HepG2 (cell line): ENCODE data around the gene TANC1.

ENCODE experiments used
- ARID2 ChIP-seq: sonication (generic); formaldehyde crosslinking; IDR thresholded peaks from 2 replicates; pipeline ENCODE4 v1.8.1; 2022; ENCODE audit warnings: mild to moderate bottlenecking, missing genetic modification reagents, borderline replicate concordance
- CENPT ChIP-seq: sonication (generic); formaldehyde crosslinking; IDR thresholded peaks from 2 replicates; pipeline ENCODE4 v1.8.0; 2022; ENCODE audit warnings: low read depth, mild to moderate bottlenecking, moderate library complexity, missing genetic modification reagents
- EZH2 ChIP-seq: conservative IDR thresholded peaks from 2 replicates; pipeline ENCODE4 v1.6.1; 2012; ENCODE audit warnings: mild to moderate bottlenecking, low read depth, low read length, moderate library complexity
- POLR2AphosphoS5 ChIP-seq: IDR thresholded peaks from 2 replicates; pipeline ENCODE4 v1.6.1; 2012; ENCODE audit warnings: low read depth, low read length
- RAD21 ChIP-seq: fragments of 450-650 bp; formaldehyde crosslinking; IDR thresholded peaks from 2 replicates; pipeline ENCODE4 v1.5.0; 2020; ENCODE audit warnings: mild to moderate bottlenecking
- TGIF2 ChIP-seq: IDR thresholded peaks from 2 replicates; pipeline ENCODE4 v1.6.1; 2016; ENCODE audit warnings: control low read depth, missing compliant biosample characterization
- ZBTB7A ChIP-seq: sonication (generic); formaldehyde crosslinking; IDR thresholded peaks from 2 replicates; pipeline ENCODE4 v1.8.0; 2022; ENCODE audit warnings: mild to moderate bottlenecking, missing genetic modification reagents
- ZKSCAN1 ChIP-seq: fragments of 150-350 bp; IDR thresholded peaks from 2 replicates; pipeline ENCODE4 v1.6.1; 2014; ENCODE audit warnings: low read length
- ZNF530 ChIP-seq: sonication (generic); formaldehyde crosslinking; IDR thresholded peaks from 2 replicates; pipeline ENCODE4 v1.5.0; 2020; ENCODE audit warnings: low read depth, mild to moderate bottlenecking, missing genetic modification reagents
- TF ChIP-seq, protein P1 (sequence below): sonication (generic); formaldehyde crosslinking; conservative IDR thresholded peaks from 2 replicates; pipeline ENCODE4 v1.8.1; 2023; ENCODE audit warnings: missing genetic modification reagents
- TF ChIP-seq, protein P2 (sequence below): sonication (generic); formaldehyde crosslinking; IDR thresholded peaks from 2 replicates; pipeline ENCODE4 v1.9.0; 2022; ENCODE audit warnings: missing genetic modification reagents, mild to moderate bottlenecking, borderline replicate concordance
- TF ChIP-seq, protein P3 (sequence below), 2 experiments: sonication (generic) in 1 of 2; formaldehyde crosslinking in 1 of 2; IDR thresholded peaks; 2 replicates each; pipeline versions ENCODE4 v1.5.1 to v1.6.1; 2011 to 2020; ENCODE audit warnings: borderline replicate concordance in 1 of 2, low read depth in 1 of 2, low read length in 1 of 2, mild to moderate bottlenecking in 1 of 2, missing genetic modification reagents in 1 of 2, moderate library complexity in 1 of 2
- TF ChIP-seq, protein P4 (sequence below): sonication (generic); formaldehyde crosslinking; IDR thresholded peaks from 2 replicates; pipeline ENCODE4 v1.4.0; 2020; ENCODE audit warnings: missing genetic modification reagents, borderline replicate concordance
- TF ChIP-seq, protein P5 (sequence below): sonication (generic); formaldehyde crosslinking; IDR thresholded peaks from 2 replicates; pipeline ENCODE4 v1.8.1; 2023; ENCODE audit warnings: missing genetic modification reagents, inconsistent platforms, borderline replicate concordance

DNA sequence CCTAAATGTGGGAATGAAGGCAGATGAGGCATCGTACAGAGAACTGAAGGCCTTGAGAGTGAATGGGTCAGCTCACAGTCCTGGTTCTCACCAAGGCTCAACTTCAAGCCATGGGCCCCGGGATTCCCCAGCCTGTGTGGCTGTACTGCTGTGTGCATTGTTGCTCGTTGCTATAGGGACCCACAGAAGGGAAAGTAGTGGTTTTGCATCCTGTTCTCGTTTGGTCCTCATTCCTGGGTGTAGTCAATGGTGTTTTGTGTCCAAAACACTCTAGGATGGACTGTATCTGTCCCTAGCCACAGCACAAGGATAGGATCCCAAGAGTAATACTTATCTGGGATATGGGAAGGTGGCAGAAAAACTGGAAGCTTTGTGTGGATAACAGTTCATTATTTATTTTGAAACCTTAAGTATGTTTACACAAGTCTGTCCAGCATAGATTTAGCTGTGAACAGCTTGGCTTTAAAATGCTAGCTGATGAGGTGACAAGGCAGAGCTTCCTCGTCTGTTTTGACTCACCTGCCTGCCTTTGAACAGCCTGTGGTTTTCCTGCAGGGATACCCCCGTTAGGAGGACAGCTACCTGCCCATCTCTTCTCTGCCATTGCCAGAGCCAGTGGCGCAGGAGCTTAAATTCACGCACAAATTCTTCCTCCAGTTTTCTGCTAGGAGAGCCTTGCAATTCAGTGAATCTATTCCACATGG lies 233.1 kb downstream of the TANC1 start:
- TF ChIP-seq, protein P1, sequence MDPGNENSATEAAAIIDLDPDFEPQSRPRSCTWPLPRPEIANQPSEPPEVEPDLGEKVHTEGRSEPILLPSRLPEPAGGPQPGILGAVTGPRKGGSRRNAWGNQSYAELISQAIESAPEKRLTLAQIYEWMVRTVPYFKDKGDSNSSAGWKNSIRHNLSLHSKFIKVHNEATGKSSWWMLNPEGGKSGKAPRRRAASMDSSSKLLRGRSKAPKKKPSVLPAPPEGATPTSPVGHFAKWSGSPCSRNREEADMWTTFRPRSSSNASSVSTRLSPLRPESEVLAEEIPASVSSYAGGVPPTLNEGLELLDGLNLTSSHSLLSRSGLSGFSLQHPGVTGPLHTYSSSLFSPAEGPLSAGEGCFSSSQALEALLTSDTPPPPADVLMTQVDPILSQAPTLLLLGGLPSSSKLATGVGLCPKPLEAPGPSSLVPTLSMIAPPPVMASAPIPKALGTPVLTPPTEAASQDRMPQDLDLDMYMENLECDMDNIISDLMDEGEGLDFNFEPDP, result no peak
- TF ChIP-seq, protein P2, sequence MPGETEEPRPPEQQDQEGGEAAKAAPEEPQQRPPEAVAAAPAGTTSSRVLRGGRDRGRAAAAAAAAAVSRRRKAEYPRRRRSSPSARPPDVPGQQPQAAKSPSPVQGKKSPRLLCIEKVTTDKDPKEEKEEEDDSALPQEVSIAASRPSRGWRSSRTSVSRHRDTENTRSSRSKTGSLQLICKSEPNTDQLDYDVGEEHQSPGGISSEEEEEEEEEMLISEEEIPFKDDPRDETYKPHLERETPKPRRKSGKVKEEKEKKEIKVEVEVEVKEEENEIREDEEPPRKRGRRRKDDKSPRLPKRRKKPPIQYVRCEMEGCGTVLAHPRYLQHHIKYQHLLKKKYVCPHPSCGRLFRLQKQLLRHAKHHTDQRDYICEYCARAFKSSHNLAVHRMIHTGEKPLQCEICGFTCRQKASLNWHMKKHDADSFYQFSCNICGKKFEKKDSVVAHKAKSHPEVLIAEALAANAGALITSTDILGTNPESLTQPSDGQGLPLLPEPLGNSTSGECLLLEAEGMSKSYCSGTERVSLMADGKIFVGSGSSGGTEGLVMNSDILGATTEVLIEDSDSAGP (CRISPR knock-in tag), result no peak
- TF ChIP-seq ARID2 (CRISPR knock-in tag), result no peak
- TF ChIP-seq ZKSCAN1, result no peak
- TF ChIP-seq, protein P3, sequence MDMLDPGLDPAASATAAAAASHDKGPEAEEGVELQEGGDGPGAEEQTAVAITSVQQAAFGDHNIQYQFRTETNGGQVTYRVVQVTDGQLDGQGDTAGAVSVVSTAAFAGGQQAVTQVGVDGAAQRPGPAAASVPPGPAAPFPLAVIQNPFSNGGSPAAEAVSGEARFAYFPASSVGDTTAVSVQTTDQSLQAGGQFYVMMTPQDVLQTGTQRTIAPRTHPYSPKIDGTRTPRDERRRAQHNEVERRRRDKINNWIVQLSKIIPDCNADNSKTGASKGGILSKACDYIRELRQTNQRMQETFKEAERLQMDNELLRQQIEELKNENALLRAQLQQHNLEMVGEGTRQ (IDR thresholded peaks at IDR 0.05; ENCODE audit: low read depth, low read length), result no peak
- TF ChIP-seq, protein P3 (CRISPR knock-in tag; IDR thresholded peaks at IDR 0.05; ENCODE audit: borderline replicate concordance), result no peak
- TF ChIP-seq ZBTB7A (CRISPR knock-in tag), result no peak
- no peak for TF ChIP-seq EZH2
- TF ChIP-seq POLR2AphosphoS5, result no peak
- TF ChIP-seq TGIF2, result no peak
- no peak for TF ChIP-seq CENPT (CRISPR knock-in tag)
- TF ChIP-seq, protein P4, sequence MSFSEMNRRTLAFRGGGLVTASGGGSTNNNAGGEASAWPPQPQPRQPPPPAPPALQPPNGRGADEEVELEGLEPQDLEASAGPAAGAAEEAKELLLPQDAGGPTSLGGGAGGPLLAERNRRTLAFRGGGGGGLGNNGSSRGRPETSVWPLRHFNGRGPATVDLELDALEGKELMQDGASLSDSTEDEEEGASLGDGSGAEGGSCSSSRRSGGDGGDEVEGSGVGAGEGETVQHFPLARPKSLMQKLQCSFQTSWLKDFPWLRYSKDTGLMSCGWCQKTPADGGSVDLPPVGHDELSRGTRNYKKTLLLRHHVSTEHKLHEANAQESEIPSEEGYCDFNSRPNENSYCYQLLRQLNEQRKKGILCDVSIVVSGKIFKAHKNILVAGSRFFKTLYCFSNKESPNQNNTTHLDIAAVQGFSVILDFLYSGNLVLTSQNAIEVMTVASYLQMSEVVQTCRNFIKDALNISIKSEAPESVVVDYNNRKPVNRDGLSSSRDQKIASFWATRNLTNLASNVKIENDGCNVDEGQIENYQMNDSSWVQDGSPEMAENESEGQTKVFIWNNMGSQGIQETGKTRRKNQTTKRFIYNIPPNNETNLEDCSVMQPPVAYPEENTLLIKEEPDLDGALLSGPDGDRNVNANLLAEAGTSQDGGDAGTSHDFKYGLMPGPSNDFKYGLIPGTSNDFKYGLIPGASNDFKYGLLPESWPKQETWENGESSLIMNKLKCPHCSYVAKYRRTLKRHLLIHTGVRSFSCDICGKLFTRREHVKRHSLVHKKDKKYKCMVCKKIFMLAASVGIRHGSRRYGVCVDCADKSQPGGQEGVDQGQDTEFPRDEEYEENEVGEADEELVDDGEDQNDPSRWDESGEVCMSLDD, result no peak
- TF ChIP-seq RAD21 (CRISPR knock-in tag), result no peak
- TF ChIP-seq, protein P5, sequence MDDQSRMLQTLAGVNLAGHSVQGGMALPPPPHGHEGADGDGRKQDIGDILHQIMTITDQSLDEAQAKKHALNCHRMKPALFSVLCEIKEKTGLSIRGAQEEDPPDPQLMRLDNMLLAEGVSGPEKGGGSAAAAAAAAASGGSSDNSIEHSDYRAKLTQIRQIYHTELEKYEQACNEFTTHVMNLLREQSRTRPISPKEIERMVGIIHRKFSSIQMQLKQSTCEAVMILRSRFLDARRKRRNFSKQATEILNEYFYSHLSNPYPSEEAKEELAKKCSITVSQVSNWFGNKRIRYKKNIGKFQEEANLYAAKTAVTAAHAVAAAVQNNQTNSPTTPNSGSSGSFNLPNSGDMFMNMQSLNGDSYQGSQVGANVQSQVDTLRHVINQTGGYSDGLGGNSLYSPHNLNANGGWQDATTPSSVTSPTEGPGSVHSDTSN, result no peak
- no peak for TF ChIP-seq ZNF530
